T-helper 2 cell treated with Interferon-gamma antibody and Interleukin-4, amounts not matched to agents 5 μg/mL and 100 μg/mL, for 36 hours (primary cell): ENCODE results near the gene ATP2C2.
"Not testable (repeated sequence)": the region's sequence is repeated elsewhere in the genome, so short reads cannot be mapped to it uniquely, and the experiment has no call there.

Experiments
- DNase-seq: peaks from one replicate; pipeline ENCODE4 v3.0.0; 2021; ENCODE audit warnings: low spot score
- H3K27ac Mint-ChIP-seq: one replicate; pipeline ENCODE4 v1.8.0; 2021; ENCODE audit warnings: mild to moderate bottlenecking, mixed read lengths
- H3K27me3 Mint-ChIP-seq: one replicate; pipeline ENCODE4 v1.8.0; 2021; ENCODE audit warnings: low read depth, mixed read lengths
- H3K36me3 Mint-ChIP-seq: one replicate; pipeline ENCODE4 v1.8.0; 2021; ENCODE audit warnings: low read depth, mixed read lengths
- H3K4me1 Mint-ChIP-seq: one replicate; pipeline ENCODE4 v1.8.0; 2021; ENCODE audit warnings: low read depth, mixed read lengths
- H3K4me3 Mint-ChIP-seq: one replicate; pipeline ENCODE4 v1.8.0; 2022; ENCODE audit warnings: mild to moderate bottlenecking, moderate library complexity, mixed read lengths
- H3K9me3 Mint-ChIP-seq: one replicate; pipeline ENCODE4 v1.8.0; 2021; ENCODE audit warnings: mixed read lengths

Gene ATP2C2

GRCh38 chr16:84420556-84420955, 52.2 kb downstream of the ATP2C2 start:
- not testable (repeated sequence) for H3K4me1 Mint-ChIP-seq, H3K36me3 Mint-ChIP-seq, H3K27me3 Mint-ChIP-seq, DNase-seq, H3K9me3 Mint-ChIP-seq, H3K4me3 Mint-ChIP-seq
- peak overlapping the region; percentile 26 for H3K27ac Mint-ChIP-seq

DNA sequence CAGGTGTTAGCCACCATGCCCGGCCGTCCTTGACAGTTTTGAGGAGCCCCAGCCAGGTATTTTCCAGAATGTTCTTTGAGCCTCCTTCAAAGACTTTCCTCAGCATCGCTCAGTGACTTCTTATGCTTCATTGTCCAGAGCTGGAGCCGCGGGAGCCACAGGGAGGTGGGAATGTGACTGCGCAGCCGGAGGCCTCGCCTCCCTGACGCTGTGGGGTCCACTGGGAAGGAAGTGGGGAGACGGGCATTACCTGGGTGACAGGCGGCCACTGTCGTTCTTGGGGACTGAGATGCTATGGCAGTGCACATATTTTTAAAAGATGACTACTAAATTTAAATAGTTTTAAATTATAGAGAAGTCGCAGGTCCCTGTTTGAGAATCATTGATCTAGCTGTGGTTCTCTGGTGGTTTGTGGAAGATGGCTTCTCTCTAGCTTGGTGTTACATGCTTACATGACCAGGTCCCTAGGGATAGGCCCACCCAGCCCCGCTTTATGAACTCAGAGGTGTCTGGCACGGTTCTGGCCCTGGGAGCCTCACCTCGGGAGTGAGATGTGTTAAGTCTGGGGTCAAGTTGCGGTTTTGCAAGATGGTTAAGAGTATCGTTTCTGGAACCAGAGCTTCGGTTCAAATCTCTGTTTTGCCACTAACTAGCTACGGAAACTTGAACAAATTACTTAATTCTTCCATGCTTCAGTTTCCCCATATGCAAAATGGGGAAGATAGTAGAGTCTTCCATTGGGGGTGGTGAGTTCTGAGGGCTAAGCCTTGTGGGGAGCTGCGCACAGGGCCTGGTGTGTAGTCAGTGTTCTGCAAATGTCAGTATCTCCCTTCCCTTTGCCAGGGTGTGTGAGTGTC, 53.0 kb downstream of the ATP2C2 start:
- no peak overlapping the region for H3K27ac Mint-ChIP-seq

DNA sequence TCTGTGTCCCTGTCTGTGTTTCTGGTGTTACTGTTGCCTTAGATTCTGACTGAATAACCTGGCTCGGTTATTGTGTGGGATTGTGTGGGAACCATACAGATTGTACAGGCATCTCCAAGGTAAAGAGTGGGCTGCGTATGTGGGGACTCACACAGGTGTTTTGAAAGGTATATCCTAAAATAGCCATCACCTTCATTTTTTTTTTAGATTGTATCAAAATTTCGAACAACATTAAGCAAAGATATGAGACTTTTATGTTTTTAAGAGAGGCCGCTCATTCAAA, 53.5 kb downstream of the ATP2C2 start:
- Mint-ChIP-seq H3K36me3 (no peaks in the 10 kb centered on the region), H3K9me3 (peaks cover 8% of the 10 kb centered on the region), H3K27ac (no peak overlapping the region), H3K27me3 (peaks cover 2% of the 10 kb centered on the region), H3K4me1 (peaks cover 4% of the 10 kb centered on the region), H3K4me3 (no peak overlapping the region)
- no peak for DNase-seq

More for the DNA sequence above, 53.0 kb downstream of the ATP2C2 start:
- no peak for DNase-seq
- peaks cover 8% of the 10 kb centered on the region for H3K9me3 Mint-ChIP-seq
- H3K36me3 Mint-ChIP-seq: no peaks in the 10 kb centered on the region
- H3K27me3 Mint-ChIP-seq: peaks cover 4% of the 10 kb centered on the region
- H3K4me3 Mint-ChIP-seq: no peak overlapping the region
- peaks cover 4% of the 10 kb centered on the region for H3K4me1 Mint-ChIP-seq

DNA sequence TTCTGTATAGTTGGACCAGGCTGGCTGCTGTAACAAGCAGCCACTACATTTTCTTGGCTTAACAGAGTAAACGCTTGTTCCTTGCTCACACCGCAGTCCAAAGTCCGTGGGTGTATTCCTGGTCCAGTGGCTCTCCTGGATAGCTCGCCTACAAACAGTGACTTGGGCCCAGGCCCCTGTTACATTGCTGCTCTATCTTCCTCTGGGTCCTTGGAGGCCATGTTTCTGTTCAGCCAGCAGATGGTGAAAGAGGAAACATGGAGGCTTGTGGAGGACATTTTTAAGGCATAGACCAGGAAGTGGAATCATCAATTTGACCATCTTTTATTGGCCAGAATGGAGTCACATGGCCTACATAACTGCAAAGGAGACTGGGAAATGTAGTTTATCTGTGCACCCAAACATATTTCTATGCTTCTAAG, 55.1 kb downstream of the ATP2C2 start:
- Mint-ChIP-seq H3K4me1 (peaks cover 4% of the 10 kb centered on the region), H3K27me3 (peaks cover 5% of the 10 kb centered on the region), H3K27ac (no peak overlapping the region), H3K4me3 (no peak overlapping the region), H3K36me3 (no peaks in the 10 kb centered on the region), H3K9me3 (peaks cover 8% of the 10 kb centered on the region)
- no peak for DNase-seq

DNA sequence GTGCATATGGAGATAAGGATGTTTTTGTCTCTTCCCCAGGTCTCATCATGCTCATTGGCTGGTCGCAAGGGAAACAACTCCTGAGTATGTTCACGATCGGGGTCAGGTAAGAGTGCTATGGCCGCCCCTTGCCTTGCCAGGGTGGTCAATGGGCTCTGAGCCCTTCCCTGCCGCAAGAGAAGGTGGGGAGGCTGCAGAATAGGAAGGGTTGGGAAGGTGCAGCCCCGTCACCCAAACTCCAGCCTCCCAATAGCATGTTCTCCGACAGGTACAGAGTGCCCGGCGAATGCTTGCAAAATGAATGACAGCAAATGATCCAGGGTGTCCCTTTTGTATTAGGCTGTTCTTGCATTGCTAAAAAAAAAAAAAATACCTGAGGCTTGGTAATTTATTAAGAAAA, 57.4 kb downstream of the ATP2C2 start:
- peaks cover 5% of the 10 kb centered on the region for H3K27me3 Mint-ChIP-seq
- no peaks in the 10 kb centered on the region for H3K36me3 Mint-ChIP-seq
- H3K4me3 Mint-ChIP-seq: no peak overlapping the region
- no peak for DNase-seq
- no peaks in the 10 kb centered on the region for H3K4me1 Mint-ChIP-seq
- H3K9me3 Mint-ChIP-seq: peaks cover 8% of the 10 kb centered on the region
- H3K27ac Mint-ChIP-seq: no peak overlapping the region

GRCh38 chr16:84426804-84427203, 58.5 kb downstream of the ATP2C2 start:
- Mint-ChIP-seq H3K27ac (no peak overlapping the region), H3K9me3 (peaks cover 8% of the 10 kb centered on the region), H3K36me3 (no peaks in the 10 kb centered on the region), H3K27me3 (peaks cover 6% of the 10 kb centered on the region), H3K4me1 (no peaks in the 10 kb centered on the region), H3K4me3 (no peak overlapping the region)
- no peak for DNase-seq

GRCh38 chr16:84427553-84427952, 59.2 kb downstream of the ATP2C2 start:
- Mint-ChIP-seq H3K9me3 (peaks cover 8% of the 10 kb centered on the region), H3K27ac (no peak overlapping the region), H3K36me3 (no peaks in the 10 kb centered on the region), H3K27me3 (peaks cover 6% of the 10 kb centered on the region), H3K4me3 (no peak overlapping the region), H3K4me1 (no peaks in the 10 kb centered on the region)
- no peak for DNase-seq

DNA sequence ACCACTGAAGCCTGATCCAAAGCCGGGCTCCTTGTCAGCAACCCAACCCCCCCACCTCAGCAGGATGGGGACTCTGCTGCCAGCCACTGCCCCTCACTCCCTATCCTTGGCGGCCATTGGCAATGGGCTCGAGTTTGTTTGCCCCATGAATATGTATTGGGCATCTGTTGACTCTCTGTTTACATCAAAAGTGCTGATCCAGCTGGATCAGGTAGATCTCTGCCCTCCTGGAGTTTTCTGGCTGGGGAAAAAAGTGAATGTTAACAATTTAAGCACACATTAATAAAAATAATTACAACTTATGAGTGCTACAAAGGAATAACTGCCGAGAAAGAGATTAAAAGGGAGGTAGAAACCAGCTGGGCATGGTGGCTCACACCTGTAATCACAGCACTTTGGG, 62.5 kb downstream of the ATP2C2 start:
- peaks cover 6% of the 10 kb centered on the region for H3K27me3 Mint-ChIP-seq
- no peak for DNase-seq
- no peaks in the 10 kb centered on the region for H3K9me3 Mint-ChIP-seq
- no peaks in the 10 kb centered on the region for H3K36me3 Mint-ChIP-seq
- no peak overlapping the region for H3K4me3 Mint-ChIP-seq
- H3K27ac Mint-ChIP-seq: no peak overlapping the region
- H3K4me1 Mint-ChIP-seq: no peaks in the 10 kb centered on the region

GRCh38 chr16:84434800-84435199, 66.5 kb downstream of the ATP2C2 start:
- H3K4me1 Mint-ChIP-seq: no peaks in the 10 kb centered on the region
- no peak for DNase-seq
- H3K9me3 Mint-ChIP-seq: no peaks in the 10 kb centered on the region
- H3K4me3 Mint-ChIP-seq: no peak overlapping the region
- peaks cover 2% of the 10 kb centered on the region for H3K27me3 Mint-ChIP-seq
- H3K27ac Mint-ChIP-seq: no peak overlapping the region
- no peaks in the 10 kb centered on the region for H3K36me3 Mint-ChIP-seq

DNA sequence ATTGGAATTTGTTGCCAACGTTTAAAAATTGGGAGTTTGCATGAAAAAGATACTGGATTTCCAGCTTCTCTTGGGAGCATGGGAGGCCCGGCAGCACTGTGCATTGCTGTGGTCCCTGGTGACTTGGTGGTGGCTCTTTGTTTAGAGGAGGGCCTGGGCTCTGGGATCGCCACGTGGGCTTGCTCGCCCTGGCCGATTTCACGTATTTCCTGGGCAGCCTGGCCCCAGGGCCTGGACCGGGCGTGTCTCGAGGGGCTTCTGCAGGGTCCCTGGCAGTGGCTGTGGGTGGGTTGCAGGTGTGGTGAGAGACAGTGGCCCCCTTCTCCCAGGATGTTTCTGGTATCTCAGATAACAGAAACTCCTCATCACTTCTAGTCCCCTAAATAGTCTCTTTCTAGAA, 67.9 kb downstream of the ATP2C2 start:
- no peak for DNase-seq
- no peaks in the 10 kb centered on the region for H3K4me1 Mint-ChIP-seq
- H3K27ac Mint-ChIP-seq: no peak overlapping the region
- H3K4me3 Mint-ChIP-seq: no peak overlapping the region
- H3K36me3 Mint-ChIP-seq: no peaks in the 10 kb centered on the region
- peaks cover 2% of the 10 kb centered on the region for H3K27me3 Mint-ChIP-seq
- no peaks in the 10 kb centered on the region for H3K9me3 Mint-ChIP-seq

GRCh38 chr16:84438971-84439696, 70.8 kb downstream of the ATP2C2 start:
- no peaks in the 10 kb centered on the region for H3K36me3 Mint-ChIP-seq
- no peaks in the 10 kb centered on the region for H3K9me3 Mint-ChIP-seq
- no peak for DNase-seq
- no peak overlapping the region for H3K4me3 Mint-ChIP-seq
- H3K4me1 Mint-ChIP-seq: peaks cover 2% of the 10 kb centered on the region
- peaks cover 10% of the 10 kb centered on the region for H3K27me3 Mint-ChIP-seq
- no peak overlapping the region for H3K27ac Mint-ChIP-seq

DNA sequence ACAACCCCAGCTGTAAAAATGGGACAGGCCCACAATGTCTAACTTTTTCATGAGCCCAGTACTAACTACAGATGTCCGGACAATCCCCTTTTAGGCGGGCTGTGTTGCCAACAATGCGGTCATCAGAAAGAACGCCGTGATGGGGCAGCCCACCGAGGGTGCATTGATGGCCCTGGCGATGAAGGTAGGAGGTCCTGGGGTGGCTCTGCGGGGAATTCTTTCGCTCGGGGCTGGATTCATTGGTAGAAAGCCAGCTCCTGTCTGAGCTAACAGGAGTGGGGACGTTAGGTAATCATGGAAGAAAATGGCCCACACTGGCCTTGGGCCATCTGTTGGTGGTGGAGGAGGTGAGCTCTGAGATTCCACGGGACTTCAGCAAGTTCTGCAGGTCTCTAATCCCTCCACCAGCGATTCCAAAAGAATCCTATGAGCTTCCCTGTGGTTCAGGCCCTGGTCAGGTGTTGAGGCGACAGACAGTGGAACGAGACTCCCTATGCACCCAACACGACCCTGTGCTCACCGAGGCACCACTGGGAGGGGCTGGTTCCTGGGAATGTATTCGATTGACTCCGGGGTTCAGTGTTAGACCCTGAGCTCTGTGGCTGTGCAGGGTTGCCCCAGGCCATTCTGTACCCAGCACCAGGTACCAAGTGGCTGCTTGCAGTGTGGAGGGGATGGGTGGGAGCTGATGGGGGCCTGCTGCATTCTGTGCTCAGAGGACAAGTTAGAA, 74.2 kb downstream of the ATP2C2 start:
- H3K27me3 Mint-ChIP-seq: peaks cover 10% of the 10 kb centered on the region
- no peaks in the 10 kb centered on the region for H3K9me3 Mint-ChIP-seq
- H3K36me3 Mint-ChIP-seq: no peaks in the 10 kb centered on the region
- no peak overlapping the region for H3K27ac Mint-ChIP-seq
- H3K4me3 Mint-ChIP-seq: no peak overlapping the region
- DNase-seq: no peak
- peaks cover 2% of the 10 kb centered on the region for H3K4me1 Mint-ChIP-seq

GRCh38 chr16:84443166-84443802, 74.9 kb downstream of the ATP2C2 start:
- H3K4me1 Mint-ChIP-seq: peaks cover 2% of the 10 kb centered on the region
- H3K27ac Mint-ChIP-seq: no peak overlapping the region
- H3K36me3 Mint-ChIP-seq: no peaks in the 10 kb centered on the region
- peaks cover 10% of the 10 kb centered on the region for H3K27me3 Mint-ChIP-seq
- DNase-seq: no peak
- H3K9me3 Mint-ChIP-seq: no peaks in the 10 kb centered on the region
- H3K4me3 Mint-ChIP-seq: no peak overlapping the region

- no peaks in the 10 kb centered on the region for H3K9me3 Mint-ChIP-seq
- H3K27ac Mint-ChIP-seq: no peak overlapping the region
- peaks cover 10% of the 10 kb centered on the region for H3K27me3 Mint-ChIP-seq
- H3K4me1 Mint-ChIP-seq: peaks cover 2% of the 10 kb centered on the region
- H3K36me3 Mint-ChIP-seq: no peaks in the 10 kb centered on the region
- DNase-seq: no peak
- H3K4me3 Mint-ChIP-seq: no peak overlapping the region
These were observed 76.1 kb downstream of the ATP2C2 start for GRCh38 chr16:84444476-84444875.
